HepG2 (cell line): ENCODE results near the gene DLX3. TPM values are rescaled to one million over a fixed set of nuclear protein-coding genes. Genes with fewer than 3 reads are reported as not detected.
A peak's percentile ranks its signal among the peaks of the same experiment; 100 is the strongest.

Experiments
- ARID5B ChIP-seq: IDR thresholded peaks from 2 replicates; pipeline ENCODE4 v1.4.0; 2020; ENCODE audit warnings: mild to moderate bottlenecking, missing genetic modification reagents
- CERS6 ChIP-seq: sonication (generic); formaldehyde crosslinking; IDR thresholded peaks from 2 replicates; pipeline ENCODE4 v1.5.0; 2020; ENCODE audit warnings: missing genetic modification reagents
- FIP1L1 ChIP-seq: fragments of 200-400 bp; formaldehyde crosslinking; IDR thresholded peaks from 2 replicates; pipeline ENCODE4 v1.6.1; 2018; ENCODE audit warnings: low read depth, mild to moderate bottlenecking, low read length, moderate library complexity, borderline replicate concordance; ENCODE audit not compliant: insufficient read depth
- KDM2A ChIP-seq: sonication (generic); formaldehyde crosslinking; IDR thresholded peaks from 2 replicates; pipeline ENCODE4 v1.4.0; 2020; ENCODE audit warnings: low read depth, missing genetic modification reagents, borderline replicate concordance
- MIXL1 ChIP-seq: IDR thresholded peaks from 2 replicates; pipeline ENCODE4 v1.6.1; 2016
- NFIC ChIP-seq: IDR thresholded peaks from 2 replicates; pipeline ENCODE4 v1.6.1; 2012; ENCODE audit warnings: mild to moderate bottlenecking, low read length, inconsistent platforms
- PCBP1 ChIP-seq: fragments of 200-400 bp; formaldehyde crosslinking; IDR thresholded peaks from 2 replicates; pipeline ENCODE4 v1.6.1; 2017; ENCODE audit warnings: mild to moderate bottlenecking, low read depth, low read length, borderline replicate concordance
- PHF8 ChIP-seq: sonication (generic); formaldehyde crosslinking; IDR thresholded peaks from 2 replicates; pipeline ENCODE4 v1.5.0; 2020; ENCODE audit warnings: missing genetic modification reagents
- REL ChIP-seq: sonication (generic); formaldehyde crosslinking; conservative IDR thresholded peaks from 2 replicates; pipeline ENCODE4 v1.8.0; 2022; ENCODE audit warnings: mild to moderate bottlenecking, missing genetic modification reagents, moderate library complexity
- SAP130 ChIP-seq: IDR thresholded peaks from 2 replicates; pipeline ENCODE4 v1.6.1; 2016; ENCODE audit warnings: low read depth
- SNRNP70 ChIP-seq: fragments of 200-400 bp; formaldehyde crosslinking; IDR thresholded peaks from 2 replicates; pipeline ENCODE4 v1.6.1; 2017; ENCODE audit warnings: mild to moderate bottlenecking, low read depth, low read length, moderate library complexity
- TBP ChIP-seq: sonication (generic); formaldehyde crosslinking; IDR thresholded peaks from 2 replicates; pipeline ENCODE4 v1.5.0; 2020; ENCODE audit warnings: missing genetic modification reagents
- ZFP37 ChIP-seq: sonication (generic); formaldehyde crosslinking; IDR thresholded peaks from 2 replicates; pipeline ENCODE4 v1.4.0; 2020; ENCODE audit warnings: missing genetic modification reagents, borderline replicate concordance
- ZMYM3 ChIP-seq: sonication (generic); formaldehyde crosslinking; IDR thresholded peaks from 2 replicates; pipeline ENCODE4 v1.5.1; 2020; ENCODE audit warnings: mild to moderate bottlenecking, missing genetic modification reagents
- ZNF143 ChIP-seq: sonication (generic); formaldehyde crosslinking; IDR thresholded peaks from 2 replicates; pipeline ENCODE4 v1.4.0; 2020; ENCODE audit warnings: missing genetic modification reagents
- ZNF296 ChIP-seq: sonication (generic); formaldehyde crosslinking; conservative IDR thresholded peaks from 2 replicates; pipeline ENCODE4 v1.5.0; 2020; ENCODE audit warnings: mild to moderate bottlenecking, missing genetic modification reagents
- ZNF543 ChIP-seq: sonication (generic); formaldehyde crosslinking; IDR thresholded peaks from 2 replicates; pipeline ENCODE4 v1.4.0; 2020; ENCODE audit warnings: mild to moderate bottlenecking, missing genetic modification reagents
- ZNF709 ChIP-seq: sonication (generic); formaldehyde crosslinking; IDR thresholded peaks from 2 replicates; pipeline ENCODE4 v1.5.0; 2020; ENCODE audit warnings: mild to moderate bottlenecking, missing genetic modification reagents
- ZNF841 ChIP-seq: sonication (generic); formaldehyde crosslinking; IDR thresholded peaks from 2 replicates; pipeline ENCODE4 v1.8.1; 2023; ENCODE audit warnings: missing genetic modification reagents, borderline replicate concordance
- polyA plus RNA-seq, 8 experiments: library from polyadenylated mRNA; depleted of rRNA in 3 of 8; stranded (reverse) in 7 of 8; unstranded in 1 of 8; fragments of >200 nt; fragmentation: Illumina TruSeq in 4 of 8; extraction: Trizol in 4 of 8; gene quantifications; 2 replicates each; pipeline versions ENCODE4 v1.2.1 to v1.2.3, GENCODE V29; 2011 to 2016; ENCODE audit warnings: low read depth in 4 of 8, missing spikeins in 1 of 8, mixed read lengths in 1 of 8; ENCODE audit not compliant: insufficient read depth in 1 of 8
- total RNA-seq, 5 experiments: library from RNA; depleted of rRNA; stranded (reverse); fragments of >200 nt; fragmentation: Illumina TruSeq; extraction: Trizol; gene quantifications; 2 replicates each; pipeline ENCODE4 v1.2.3, GENCODE V29; 2016; ENCODE audit warnings: low read depth in 1 of 5
- TF ChIP-seq, protein P1 (sequence below): sonication (generic); formaldehyde crosslinking; IDR thresholded peaks from 2 replicates; pipeline ENCODE4 v1.5.1; 2020; ENCODE audit warnings: missing genetic modification reagents, mild to moderate bottlenecking, borderline replicate concordance
- TF ChIP-seq, protein P2 (sequence below): sonication (generic); formaldehyde crosslinking; IDR thresholded peaks from 2 replicates; pipeline ENCODE4 v1.8.0; 2023; ENCODE audit warnings: mild to moderate bottlenecking, missing genetic modification reagents
- TF ChIP-seq, protein P3 (sequence below): sonication (generic); formaldehyde crosslinking; IDR thresholded peaks from 2 replicates; pipeline ENCODE4 v1.4.0; 2020; ENCODE audit warnings: missing genetic modification reagents

Gene DLX3
- total and polyA plus RNA-seq, 2 of the 13 experiments (the other 11 are each of a cell fraction or from before 2014, with no cell fraction given), result 0.03 TPM; not detected in 1

GRCh38 chr17:49968405-49969133, 26.5 kb downstream of the DLX3 start (continued):
- TF ChIP-seq NFIC (no peak), KDM2A (peak; percentile 46; the same call in 1 of the 2 replicates), ARID5B (no peak; the same call in 1 of the 2 replicates), PCBP1 (no peak), ZNF296 (CRISPR knock-in tag) (no peak), TBP (CRISPR knock-in tag) (no peak), MIXL1 (CRISPR knock-in tag) (no peak), ZNF543 (0 out of 2 replicates have a peak, but pooled peaks have one; percentile 52), ZFP37 (CRISPR knock-in tag) (no peak), REL (CRISPR knock-in tag) (no peak), FIP1L1 (no peak), PHF8 (peak; percentile 46; the same call in 1 of the 2 replicates), ZNF841 (no peak), CERS6 (CRISPR knock-in tag) (no peak), SNRNP70 (no peak), ZMYM3 (CRISPR knock-in tag) (no peak), ZNF143 (no peak), SAP130 (CRISPR knock-in tag) (peak; percentile 55; the same call in 1 of the 2 replicates), ZNF709 (no peak)
- TF ChIP-seq, protein P1, sequence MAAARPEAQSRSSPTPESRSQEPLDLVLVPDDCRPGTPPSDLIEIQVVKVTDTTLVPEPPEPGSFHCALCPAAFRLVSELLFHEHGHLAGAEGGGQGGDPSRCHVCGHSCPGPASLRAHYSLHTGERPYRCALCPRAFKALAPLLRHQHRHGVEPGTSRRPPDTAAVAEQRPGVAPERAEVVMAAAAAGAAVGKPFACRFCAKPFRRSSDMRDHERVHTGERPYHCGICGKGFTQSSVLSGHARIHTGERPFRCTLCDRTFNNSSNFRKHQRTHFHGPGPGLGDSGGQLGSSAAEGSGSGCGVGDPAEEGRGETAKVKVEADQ (CRISPR knock-in tag), result no peak
- TF ChIP-seq, protein P2, sequence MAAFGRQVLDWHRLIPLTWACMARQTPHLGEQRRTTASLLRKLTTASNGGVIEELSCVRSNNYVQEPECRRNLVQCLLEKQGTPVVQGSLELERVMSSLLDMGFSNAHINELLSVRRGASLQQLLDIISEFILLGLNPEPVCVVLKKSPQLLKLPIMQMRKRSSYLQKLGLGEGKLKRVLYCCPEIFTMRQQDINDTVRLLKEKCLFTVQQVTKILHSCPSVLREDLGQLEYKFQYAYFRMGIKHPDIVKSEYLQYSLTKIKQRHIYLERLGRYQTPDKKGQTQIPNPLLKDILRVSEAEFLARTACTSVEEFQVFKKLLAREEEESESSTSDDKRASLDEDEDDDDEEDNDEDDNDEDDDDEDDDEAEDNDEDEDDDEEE (CRISPR knock-in tag), result peak; percentile 41; the same call in 1 of the 2 replicates
- TF ChIP-seq, protein P3, sequence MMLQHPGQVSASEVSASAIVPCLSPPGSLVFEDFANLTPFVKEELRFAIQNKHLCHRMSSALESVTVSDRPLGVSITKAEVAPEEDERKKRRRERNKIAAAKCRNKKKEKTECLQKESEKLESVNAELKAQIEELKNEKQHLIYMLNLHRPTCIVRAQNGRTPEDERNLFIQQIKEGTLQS (CRISPR knock-in tag), result peak; percentile 93
